Tibial artery (tissue), 4 donors: ENCODE results near the gene LRFN5.

Source experiments
- DNase-seq, 2 donors: peaks; one replicate each; pipeline ENCODE4 v3.0.0-alpha.2; 2019
- H3K27ac ChIP-seq, 2 donors: fragments of 200-600 bp; sonication (generic) in 1 of 2; 1 replicate in 1 of 2; 2 replicates in 1 of 2; pipeline ENCODE4 v1.5.1; 2018 to 2019; ENCODE audit warnings: mild to moderate bottlenecking in 1 of 2
- H3K27me3 ChIP-seq, 2 donors: fragments of 200-600 bp; sonication (generic) in 1 of 2; one replicate each; pipeline versions ENCODE4 v1.5.1 to v1.6.0; 2016 to 2019
- H3K36me3 ChIP-seq, 3 donors: fragments of 200-600 bp; sonication (generic) in 2 of 3; one replicate each; pipeline ENCODE4 v1.5.1; 2016 to 2019; ENCODE audit warnings: mild to moderate bottlenecking in 2 of 3
- H3K4me1 ChIP-seq, 4 donors: fragments of 200-600 bp; sonication (generic) in 2 of 4; 1 replicate in 3 of 4; 2 replicates in 1 of 4; pipeline ENCODE4 v1.5.1; 2016 to 2019
- H3K4me3 ChIP-seq, 2 donors: fragments of 200-600 bp; sonication (generic) in 1 of 2; 1 replicate in 1 of 2; 2 replicates in 1 of 2; pipeline ENCODE4 v1.5.1; 2018 to 2019; ENCODE audit warnings: mild to moderate bottlenecking in 2 of 2
- H3K9me3 ChIP-seq, 3 donors: fragments of 200-600 bp; sonication (generic) in 1 of 3; one replicate each; pipeline ENCODE4 v1.5.1; 2016 to 2019
- intact Hi-C: fragments of 100-400 bp; cut with DNase I; formaldehyde crosslinking; loops from one replicate; pipeline ENCODE4 v1.15.0; 2023; ENCODE audit warnings: low total_unique reads
- TF ChIP-seq, protein P1 (sequence below), 2 experiments: fragments of 200-600 bp in 1 of 2; fragments of 450-650 bp in 1 of 2; IDR thresholded peaks; one replicate each; pipeline ENCODE4 v1.5.1; 2017 to 2019; ENCODE audit warnings: antibody characterized with exemption in 2 of 2, mild to moderate bottlenecking in 1 of 2, moderate library complexity in 1 of 2

The LRFN5 gene

GRCh38 chr14:41868396-41868795 lies 261.7 kb downstream of the LRFN5 start:
- no peak for DNase-seq
- Histone ChIP-seq H3K4me1 (no peaks in the 10 kb centered on the region), H3K27ac (no peak overlapping the region), H3K9me3 (no peaks in the 10 kb centered on the region), H3K4me3 (no peak overlapping the region), H3K36me3 (no peaks in the 10 kb centered on the region), H3K27me3 (no peaks in the 10 kb centered on the region)
- intact Hi-C loops = no loop called here
- TF ChIP-seq, protein P1, sequence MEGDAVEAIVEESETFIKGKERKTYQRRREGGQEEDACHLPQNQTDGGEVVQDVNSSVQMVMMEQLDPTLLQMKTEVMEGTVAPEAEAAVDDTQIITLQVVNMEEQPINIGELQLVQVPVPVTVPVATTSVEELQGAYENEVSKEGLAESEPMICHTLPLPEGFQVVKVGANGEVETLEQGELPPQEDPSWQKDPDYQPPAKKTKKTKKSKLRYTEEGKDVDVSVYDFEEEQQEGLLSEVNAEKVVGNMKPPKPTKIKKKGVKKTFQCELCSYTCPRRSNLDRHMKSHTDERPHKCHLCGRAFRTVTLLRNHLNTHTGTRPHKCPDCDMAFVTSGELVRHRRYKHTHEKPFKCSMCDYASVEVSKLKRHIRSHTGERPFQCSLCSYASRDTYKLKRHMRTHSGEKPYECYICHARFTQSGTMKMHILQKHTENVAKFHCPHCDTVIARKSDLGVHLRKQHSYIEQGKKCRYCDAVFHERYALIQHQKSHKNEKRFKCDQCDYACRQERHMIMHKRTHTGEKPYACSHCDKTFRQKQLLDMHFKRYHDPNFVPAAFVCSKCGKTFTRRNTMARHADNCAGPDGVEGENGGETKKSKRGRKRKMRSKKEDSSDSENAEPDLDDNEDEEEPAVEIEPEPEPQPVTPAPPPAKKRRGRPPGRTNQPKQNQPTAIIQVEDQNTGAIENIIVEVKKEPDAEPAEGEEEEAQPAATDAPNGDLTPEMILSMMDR (IDR thresholded peaks at IDR 0.05) = no peak

GRCh38 chr14:41872931-41873685 lies 266.4 kb downstream of the LRFN5 start:
- Histone ChIP-seq H3K9me3 (no peaks in the 10 kb centered on the region), H3K4me3 (no peak overlapping the region), H3K27me3 (no peaks in the 10 kb centered on the region), H3K4me1 (no peaks in the 10 kb centered on the region), H3K36me3 (no peaks in the 10 kb centered on the region), H3K27ac (no peak overlapping the region)
- no peak for DNase-seq
- intact Hi-C loops = no loop called here
- TF ChIP-seq, protein P1 (IDR thresholded peaks at IDR 0.05) = no peak

GRCh38 chr14:41873686-41874317 lies 267.1 kb downstream of the LRFN5 start:
- Histone ChIP-seq H3K9me3 (no peaks in the 10 kb centered on the region), H3K4me1 (no peaks in the 10 kb centered on the region), H3K27ac (no peak overlapping the region), H3K4me3 (no peak overlapping the region), H3K36me3 (no peaks in the 10 kb centered on the region), H3K27me3 (no peaks in the 10 kb centered on the region)
- intact Hi-C loops = no loop called here
- TF ChIP-seq, protein P1 (IDR thresholded peaks at IDR 0.05) = no peak
- DNase-seq = no peak

- Histone ChIP-seq H3K27me3 (no peaks in the 10 kb centered on the region), H3K4me1 (no peaks in the 10 kb centered on the region), H3K4me3 (no peak overlapping the region), H3K36me3 (no peaks in the 10 kb centered on the region), H3K27ac (no peak overlapping the region), H3K9me3 (no peaks in the 10 kb centered on the region)
- TF ChIP-seq, protein P1 (IDR thresholded peaks at IDR 0.05) = no peak
- no peak for DNase-seq
- intact Hi-C loops = no loop called here
Observed at GRCh38 chr14:41875116-41875515, 268.4 kb downstream of the LRFN5 start.

- H3K27me3 ChIP-seq = no peaks in the 10 kb centered on the region
- H3K4me1 ChIP-seq = no peaks in the 10 kb centered on the region
- intact Hi-C loops = no loop called here
- no peak overlapping the region for H3K4me3 ChIP-seq
- DNase-seq = no peak
- no peaks in the 10 kb centered on the region for H3K36me3 ChIP-seq
- TF ChIP-seq, protein P1 (IDR thresholded peaks at IDR 0.05) = no peak
- H3K9me3 ChIP-seq = no peaks in the 10 kb centered on the region
- H3K27ac ChIP-seq = no peak overlapping the region
Observed at GRCh38 chr14:41878321-41878720, 271.6 kb downstream of the LRFN5 start.
